GM12801 (cell line): ENCODE data around the gene FBXO9.

Experiments used
- CTCF ChIP-seq: IDR thresholded peaks from one replicate; pipeline ENCODE4 v1.5.1; 2011; ENCODE audit warnings: control low read depth; ENCODE audit not compliant: insufficient read length; ENCODE audit errors: extremely low read depth

Gene FBXO9

DNA sequence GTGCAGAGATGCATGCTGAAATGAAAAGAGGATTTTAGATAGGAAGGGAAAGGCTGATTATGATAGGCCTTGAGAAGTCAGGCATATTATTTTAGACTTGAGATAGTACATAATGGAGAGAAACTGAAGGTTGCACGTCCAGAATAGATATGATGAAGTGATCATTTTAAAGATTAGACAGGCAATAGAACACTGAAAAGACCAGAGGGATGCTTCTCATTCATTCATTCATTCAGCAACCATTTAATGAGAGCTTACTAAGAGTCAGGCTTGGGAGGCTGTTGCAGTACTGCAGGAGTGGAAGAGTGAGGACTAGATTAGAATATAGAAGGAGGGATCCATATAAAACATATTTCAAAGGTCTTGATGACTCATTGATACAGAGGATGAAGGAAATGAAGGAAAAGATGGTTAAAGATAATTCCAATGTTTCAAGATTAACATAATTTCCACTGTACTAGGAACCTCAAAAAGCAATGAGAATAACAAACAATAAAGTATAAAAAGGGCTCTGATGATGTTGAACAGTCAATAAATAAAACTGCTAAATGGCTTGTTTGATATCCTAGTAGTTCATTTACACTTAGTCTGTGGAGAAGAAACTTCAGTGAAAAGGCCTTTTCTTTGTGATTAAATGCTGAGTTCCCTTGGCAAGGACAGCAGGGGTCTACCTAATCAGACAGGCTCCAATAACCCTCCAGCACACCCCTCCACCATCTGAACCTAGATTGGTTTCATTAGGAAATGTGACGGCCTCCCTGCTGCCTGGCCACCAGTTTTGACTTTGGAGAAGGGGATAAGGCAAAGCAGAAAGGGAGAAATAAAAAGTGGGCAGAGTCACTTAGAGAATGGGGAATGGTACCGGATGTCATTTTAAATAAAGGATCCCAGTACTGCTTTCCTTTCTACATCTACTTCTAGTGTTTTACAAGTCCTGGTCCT, 5.3 kb upstream of the FBXO9 start:
- TF ChIP-seq CTCF, result no peak

- no peak for TF ChIP-seq CTCF
Measured at GRCh38 chr6:53062169-53062539, 3.0 kb upstream of the FBXO9 start.

- no peak for TF ChIP-seq CTCF
Measured at GRCh38 chr6:53064726-53065265, 408 bp upstream of the FBXO9 start.

DNA sequence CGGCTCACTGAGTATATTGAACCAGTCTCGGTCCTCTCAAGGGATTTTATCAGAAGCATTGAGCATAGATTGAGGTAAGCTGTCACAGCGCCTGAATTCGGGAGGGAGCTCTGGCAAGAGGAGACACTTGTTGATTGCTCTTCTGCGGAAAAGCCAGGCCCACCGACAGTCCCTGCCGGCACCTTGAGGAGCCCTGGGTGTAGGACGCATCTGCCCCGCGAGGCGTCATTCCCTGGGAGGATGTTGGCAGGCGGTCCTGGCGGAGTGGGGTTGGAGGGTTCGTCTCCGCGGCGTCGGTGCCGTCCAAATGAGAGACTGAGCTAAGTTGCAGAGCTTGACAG, 843 bp downstream of the FBXO9 start:
- TF ChIP-seq CTCF, result no peak

- no peak for TF ChIP-seq CTCF
Measured at GRCh38 chr6:53066874-53067706, 1.9 kb downstream of the FBXO9 start.

DNA sequence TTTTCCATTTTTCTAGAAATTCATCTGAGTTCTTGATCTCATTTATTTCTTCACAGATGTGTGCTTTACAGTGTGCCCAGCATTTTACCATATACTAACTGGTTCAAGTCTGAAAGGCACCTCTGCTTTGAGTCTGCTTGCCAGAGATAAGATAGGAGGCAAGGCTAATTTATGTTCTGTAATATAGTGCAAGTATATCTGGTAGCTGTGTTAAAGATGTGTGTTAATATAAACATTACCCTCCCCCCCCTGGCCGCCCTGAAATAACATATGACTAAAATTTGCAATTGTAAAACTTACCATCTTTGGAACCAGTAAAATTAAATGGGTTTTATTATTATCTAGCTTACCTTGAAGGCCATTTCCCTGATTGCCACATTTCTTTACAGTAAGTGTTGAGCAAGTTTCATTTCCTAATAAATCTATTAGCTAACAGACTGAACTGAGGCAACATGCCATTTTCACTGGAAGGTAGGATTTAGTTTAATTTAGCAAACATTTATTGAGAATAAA, 2.7 kb downstream of the FBXO9 start:
- TF ChIP-seq CTCF, result no peak

DNA sequence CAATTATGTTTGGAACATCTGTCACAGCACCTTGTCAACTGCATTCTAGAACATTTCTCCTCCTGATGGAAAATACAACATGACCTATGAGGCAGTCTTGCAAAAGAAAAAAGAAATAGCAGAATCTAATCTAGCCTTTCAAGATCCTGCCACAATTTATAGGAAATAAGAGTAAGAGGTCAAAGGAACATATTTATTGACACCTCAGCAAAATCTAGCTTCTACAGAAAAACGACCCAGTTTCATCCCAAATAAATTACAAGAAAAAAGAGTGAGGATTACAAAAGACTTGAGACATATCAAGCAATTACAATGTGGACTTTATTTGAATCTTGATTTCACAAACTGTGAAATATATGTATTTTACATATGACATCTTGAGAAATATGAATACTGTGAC, 4.2 kb downstream of the FBXO9 start:
- no peak for TF ChIP-seq CTCF
